BLaER1 (cell line): ENCODE results near the gene HERPUD1.
A peak's percentile ranks its signal among the peaks of the same experiment; 100 is the strongest.

ENCODE experiments used
- H3K27ac ChIP-seq: shearing (Covaris generic); formaldehyde crosslinking; 2 replicates; pipeline ENCODE4 v1.8.1; 2022
- H3K27me3 ChIP-seq: shearing (Covaris generic); formaldehyde crosslinking; 2 replicates; pipeline ENCODE4 v1.8.1; 2022
- H3K36me3 ChIP-seq: shearing (Covaris generic); formaldehyde crosslinking; 2 replicates; pipeline ENCODE4 v1.8.1; 2022
- H3K4me1 ChIP-seq: shearing (Covaris generic); formaldehyde crosslinking; 2 replicates; pipeline ENCODE4 v1.8.1; 2022
- H3K4me2 ChIP-seq: shearing (Covaris generic); formaldehyde crosslinking; 2 replicates; pipeline ENCODE4 v1.8.1; 2022
- H3K4me3 ChIP-seq: shearing (Covaris generic); formaldehyde crosslinking; 2 replicates; pipeline ENCODE4 v1.8.1; 2022
- H3K9ac ChIP-seq: shearing (Covaris generic); formaldehyde crosslinking; 2 replicates; pipeline ENCODE4 v1.8.1; 2022
- H3K9me3 ChIP-seq: shearing (Covaris generic); formaldehyde crosslinking; 2 replicates; pipeline ENCODE4 v1.8.1; 2022
- H4K20me1 ChIP-seq: shearing (Covaris generic); formaldehyde crosslinking; 2 replicates; pipeline ENCODE4 v1.8.1; 2022
- Cebpa-rat ChIP-seq: shearing (Covaris generic); IDR thresholded peaks from 2 replicates; pipeline ENCODE4 v1.8.1; 2022

HERPUD1 gene

GRCh38 chr16:56943761-56944375 lies 11.9 kb downstream of the HERPUD1 start:
- peaks cover 78% of the 10 kb centered on the region for H3K36me3 ChIP-seq

GRCh38 chr16:56944954-56945839 lies 13.3 kb downstream of the HERPUD1 start:
- H3K27me3 ChIP-seq, result no peaks in the 10 kb centered on the region
- H4K20me1 ChIP-seq, result peaks cover 23% of the 10 kb centered on the region; the same call in 1 of the 2 replicates
- peaks cover 65% of the 10 kb centered on the region for H3K36me3 ChIP-seq
- H3K9me3 ChIP-seq, result no peaks in the 10 kb centered on the region
- H3K27ac ChIP-seq, result peak overlapping the region; percentile 67
- TF ChIP-seq Cebpa-rat, result no peak
- peak overlapping the region; percentile 51; the same call in 1 of the 2 replicates for H3K9ac ChIP-seq
- H3K4me3 ChIP-seq, result no peak overlapping the region
- peak overlapping the region; percentile 74 for H3K4me2 ChIP-seq
- H3K4me1 ChIP-seq, result peaks cover 99% of the 10 kb centered on the region

More at GRCh38 chr16:56943761-56944375, 11.9 kb downstream of the HERPUD1 start:
- H4K20me1 ChIP-seq, result peaks cover 36% of the 10 kb centered on the region
- no peak for TF ChIP-seq Cebpa-rat
- peaks cover 99% of the 10 kb centered on the region for H3K4me1 ChIP-seq
- no peaks in the 10 kb centered on the region for H3K27me3 ChIP-seq
- H3K27ac ChIP-seq, result peak overlapping the region; percentile 67
- H3K4me3 ChIP-seq, result no peak overlapping the region
- peak overlapping the region; percentile 74 for H3K4me2 ChIP-seq
- H3K9me3 ChIP-seq, result no peaks in the 10 kb centered on the region
- H3K9ac ChIP-seq, result peak overlapping the region; percentile 51

- no peak overlapping the region for H3K4me3 ChIP-seq
- peaks cover 15% of the 10 kb centered on the region; the same call in 1 of the 2 replicates for H4K20me1 ChIP-seq
- H3K27me3 ChIP-seq, result no peaks in the 10 kb centered on the region
- peak overlapping the region; percentile 58; the same call in 1 of the 2 replicates for H3K27ac ChIP-seq
- H3K36me3 ChIP-seq, result peaks cover 57% of the 10 kb centered on the region
- no peak for TF ChIP-seq Cebpa-rat
- no peak overlapping the region for H3K9ac ChIP-seq
- peak overlapping the region; percentile 13; the same call in 1 of the 2 replicates for H3K4me2 ChIP-seq
- H3K4me1 ChIP-seq, result peaks cover 99% of the 10 kb centered on the region
- no peaks in the 10 kb centered on the region for H3K9me3 ChIP-seq
Observed at GRCh38 chr16:56945847-56946527, 14.0 kb downstream of the HERPUD1 start.

GRCh38 chr16:56946767-56947603 lies 15.0 kb downstream of the HERPUD1 start:
- peaks cover 99% of the 10 kb centered on the region for H3K4me1 ChIP-seq
- 0 out of 2 replicates have a peak, but pooled peaks cover 11% of the 10 kb centered on the region for H4K20me1 ChIP-seq
- peaks cover 48% of the 10 kb centered on the region for H3K36me3 ChIP-seq
- TF ChIP-seq Cebpa-rat, result no peak
- no peaks in the 10 kb centered on the region for H3K9me3 ChIP-seq
- no peak overlapping the region; the same call in 1 of the 2 replicates for H3K9ac ChIP-seq
- H3K4me3 ChIP-seq, result no peak overlapping the region
- no peaks in the 10 kb centered on the region for H3K27me3 ChIP-seq
- H3K27ac ChIP-seq, result peak overlapping the region; percentile 58; the same call in 1 of the 2 replicates
- H3K4me2 ChIP-seq, result peak overlapping the region; percentile 13; the same call in 1 of the 2 replicates

GRCh38 chr16:56947604-56947995 lies 15.7 kb downstream of the HERPUD1 start:
- Histone ChIP-seq H3K4me3 (no peak overlapping the region), H3K36me3 (peaks cover 41% of the 10 kb centered on the region), H3K9me3 (no peaks in the 10 kb centered on the region), H4K20me1 (0 out of 2 replicates have a peak, but pooled peaks cover 8% of the 10 kb centered on the region), H3K9ac (no peak overlapping the region), H3K4me2 (peak overlapping the region; percentile 13; the same call in 1 of the 2 replicates), H3K27me3 (no peaks in the 10 kb centered on the region), H3K4me1 (peaks cover 99% of the 10 kb centered on the region), H3K27ac (peak overlapping the region; percentile 58; the same call in 1 of the 2 replicates)
- no peak for TF ChIP-seq Cebpa-rat

GRCh38 chr16:56948234-56948633 lies 16.3 kb downstream of the HERPUD1 start:
- H3K4me2 ChIP-seq, result peak overlapping the region; percentile 82; the same call in 1 of the 2 replicates
- H3K9ac ChIP-seq, result no peak overlapping the region
- TF ChIP-seq Cebpa-rat, result no peak
- H4K20me1 ChIP-seq, result 0 out of 2 replicates have a peak, but pooled peaks cover 1% of the 10 kb centered on the region
- no peak overlapping the region for H3K4me3 ChIP-seq
- H3K4me1 ChIP-seq, result peaks cover 99% of the 10 kb centered on the region
- peak overlapping the region; percentile 58; the same call in 1 of the 2 replicates for H3K27ac ChIP-seq
- no peaks in the 10 kb centered on the region for H3K9me3 ChIP-seq
- no peaks in the 10 kb centered on the region for H3K27me3 ChIP-seq
- H3K36me3 ChIP-seq, result peaks cover 35% of the 10 kb centered on the region

GRCh38 chr16:56950051-56950450 lies 18.1 kb downstream of the HERPUD1 start:
- no peaks in the 10 kb centered on the region for H3K9me3 ChIP-seq
- H3K4me1 ChIP-seq, result peaks cover 82% of the 10 kb centered on the region
- no peak overlapping the region for H3K4me3 ChIP-seq
- H3K9ac ChIP-seq, result peak overlapping the region; percentile 56
- no peaks in the 10 kb centered on the region for H3K27me3 ChIP-seq
- peak overlapping the region; percentile 73 for H3K27ac ChIP-seq
- H3K4me2 ChIP-seq, result peak overlapping the region; percentile 82
- no peaks in the 10 kb centered on the region for H4K20me1 ChIP-seq
- no peak for TF ChIP-seq Cebpa-rat
- peaks cover 17% of the 10 kb centered on the region for H3K36me3 ChIP-seq

- Histone ChIP-seq H3K4me3 (0 out of 2 replicates have a peak overlapping the region, but pooled peaks have one; percentile 21), H3K4me2 (peak overlapping the region; percentile 82), H3K9me3 (no peaks in the 10 kb centered on the region), H3K27ac (peak overlapping the region; percentile 73), H3K36me3 (peaks cover 13% of the 10 kb centered on the region), H3K9ac (peak overlapping the region; percentile 56), H3K4me1 (peaks cover 78% of the 10 kb centered on the region), H4K20me1 (no peaks in the 10 kb centered on the region), H3K27me3 (no peaks in the 10 kb centered on the region)
- TF ChIP-seq Cebpa-rat, result no peak
Observed at GRCh38 chr16:56950455-56950854, 18.5 kb downstream of the HERPUD1 start.
